GM13976 (cell line): ENCODE results near the gene NARS2.
"Not testable (repeated sequence)": the region's sequence is repeated elsewhere in the genome, so short reads cannot be mapped to it uniquely, and the experiment has no call there.

Experiments
- DNase-seq: peaks from one replicate; pipeline ENCODE4 v3.0.0; 2012; ENCODE audit warnings: low spot score
- CTCF ChIP-seq: IDR thresholded peaks from 2 replicates; pipeline ENCODE4 v1.5.1; 2012; ENCODE audit warnings: borderline replicate concordance, mild to moderate bottlenecking; ENCODE audit not compliant: insufficient read depth; ENCODE audit errors: extremely low read depth, missing control alignments, control extremely low read depth
- in situ Hi-C: fragments of 300-500 bp; cut with MboI; formaldehyde crosslinking; loops from one replicate; pipeline ENCODE4 v1.12.0; 2022; ENCODE audit warnings: low sequenced_read_pairs, mixed read lengths, inconsistent platforms; ENCODE audit not compliant: unreplicated experiment

The NARS2 gene

GRCh38 chr11:78557236-78557635, 17.4 kb downstream of the NARS2 start:
- TF ChIP-seq CTCF: no peak
- in situ Hi-C loops: no loop called here
- DNase-seq: no peak

- in situ Hi-C loops: no loop called here
- DNase-seq: no peak
- no peak for TF ChIP-seq CTCF
Observed at GRCh38 chr11:78555592-78555991, 19.1 kb downstream of the NARS2 start.

- in situ Hi-C loops: no loop called here
- no peak for TF ChIP-seq CTCF
- no peak for DNase-seq
Observed at GRCh38 chr11:78552881-78553280, 21.8 kb downstream of the NARS2 start.

GRCh38 chr11:78552139-78552538, 22.5 kb downstream of the NARS2 start:
- DNase-seq: not testable (repeated sequence)

GRCh38 chr11:78551066-78551465, 23.6 kb downstream of the NARS2 start:
- in situ Hi-C loops: no loop called here
- DNase-seq: no peak
- no peak for TF ChIP-seq CTCF

More at GRCh38 chr11:78552139-78552538, 22.5 kb downstream of the NARS2 start:
- in situ Hi-C loops: not testable (repeated sequence)

- TF ChIP-seq CTCF: no peak
- in situ Hi-C loops: no loop called here
- no peak for DNase-seq
Observed at GRCh38 chr11:78549624-78550409, 24.8 kb downstream of the NARS2 start.

- TF ChIP-seq CTCF: no peak
- in situ Hi-C loops: no loop called here
- DNase-seq: no peak
Observed at GRCh38 chr11:78548911-78549590, 25.6 kb downstream of the NARS2 start.
